Prostate gland (tissue), 2 donors: ENCODE data around the gene PRKAR1B. TPM values are rescaled to one million over a fixed set of nuclear protein-coding genes. Genes with fewer than 3 reads are reported as not detected.

Source experiments
- DNase-seq: peaks from one replicate; pipeline ENCODE4 v3.0.0-alpha.2; 2019; ENCODE audit warnings: low spot score
- H3K27ac ChIP-seq, 2 donors: fragments of 200-600 bp; sonication (generic); 2 replicates each; pipeline ENCODE4 v1.5.1; 2017 to 2019
- H3K27me3 ChIP-seq: fragments of 200-600 bp; sonication (generic); replicated peaks from 2 replicates; pipeline ENCODE4 v1.5.1; 2019; ENCODE audit not compliant: insufficient read depth
- H3K36me3 ChIP-seq, 2 donors: fragments of 200-600 bp; sonication (generic); 1 replicate in 1 of 2; 2 replicates in 1 of 2; pipeline versions ENCODE4 v1.5.1 to v1.8.1; 2017 to 2019
- H3K4me1 ChIP-seq: fragments of 200-600 bp; sonication (generic); replicated peaks from 2 replicates; pipeline ENCODE4 v1.5.1; 2019
- H3K4me3 ChIP-seq, 2 donors: fragments of 200-600 bp; sonication (generic); 2 replicates each; pipeline ENCODE4 v1.5.1; 2017 to 2019
- H3K9me3 ChIP-seq: fragments of 200-600 bp; sonication (generic); 2 replicates; pipeline ENCODE4 v1.5.1; 2017
- POLR2A ChIP-seq: fragments of 450-650 bp; IDR thresholded peaks from one replicate; pipeline ENCODE4 v1.6.1; 2016; ENCODE audit warnings: antibody characterized with exemption, mild to moderate bottlenecking
- POLR2AphosphoS5 ChIP-seq: sonication (generic); formaldehyde crosslinking; IDR thresholded peaks from one replicate; pipeline ENCODE4 v1.6.1; 2017; ENCODE audit warnings: antibody characterized with exemption
- WGBS: methylation state at CpG from one replicate; pipeline ENCODE4 v1.1.5; 2018; 5-methylcytosine and 5-hydroxymethylcytosine counted together
- intact Hi-C: fragments of 100-400 bp; cut with DNase I; formaldehyde crosslinking; loops from one replicate; pipeline ENCODE4 v1.14.2; 2022
- total RNA-seq, 2 donors: library from RNA; depleted of rRNA; stranded (reverse); fragments of >200 nt; gene quantifications; one replicate each; pipeline ENCODE4 v1.1.0, GENCODE V29; 2016
- TF ChIP-seq, protein P1 (sequence below), 4 experiments: fragments of 200-600 bp in 2 of 4; fragments of 450-650 bp in 2 of 4; sonication (generic) in 2 of 4; IDR thresholded peaks; 1 replicate in 3 of 4; 2 replicates in 1 of 4; pipeline ENCODE4 v1.5.1; 2016 to 2019; ENCODE audit warnings: antibody characterized with exemption in 4 of 4, mild to moderate bottlenecking in 2 of 4, moderate library complexity in 2 of 4

PRKAR1B gene
- total RNA-seq, 2 donors from 2014 or later: 20.2 to 44.8 TPM

DNA sequence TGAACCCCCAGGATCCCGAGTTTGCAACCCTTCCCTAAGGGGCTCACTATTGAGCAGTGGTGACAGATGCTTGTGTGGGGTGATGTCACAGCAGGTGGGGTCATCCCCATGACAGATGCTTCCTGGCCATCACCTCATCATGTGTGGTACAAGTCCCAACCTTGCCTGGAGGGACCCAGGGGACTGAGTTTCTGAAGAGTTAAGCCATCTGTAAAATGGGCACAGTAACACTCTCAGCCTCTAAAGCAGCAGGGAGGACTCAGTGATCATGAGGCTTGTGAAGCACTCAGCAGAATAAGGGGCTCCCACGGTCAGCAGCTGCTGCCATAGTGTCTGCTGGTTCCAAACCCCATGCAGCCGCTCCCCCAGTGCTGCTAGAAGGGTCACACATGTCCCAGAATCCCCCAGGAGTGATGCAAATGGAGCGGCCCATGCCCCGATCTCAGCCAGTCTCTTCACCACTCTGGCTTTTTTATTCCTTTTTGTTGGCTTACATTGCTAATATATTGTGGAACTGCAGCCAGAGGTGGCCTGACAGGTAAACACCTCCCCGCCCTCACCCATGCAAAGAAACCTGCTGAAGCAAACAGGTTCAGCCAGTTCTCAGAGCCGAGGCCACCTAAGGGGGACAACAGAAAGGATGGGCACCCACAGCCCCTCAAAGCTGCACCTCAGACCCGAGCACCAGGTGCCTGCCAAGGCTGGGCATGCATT is 105.4 kb downstream of the PRKAR1B start:
- DNase-seq: peak; percentile 90
- intact Hi-C loops: no loop called here
- H3K4me3 ChIP-seq: no peak overlapping the region
- no peaks in the 10 kb centered on the region for H3K27me3 ChIP-seq
- TF ChIP-seq POLR2A (peak; percentile 11), POLR2AphosphoS5 (peak; percentile 93)
- TF ChIP-seq, protein P1, sequence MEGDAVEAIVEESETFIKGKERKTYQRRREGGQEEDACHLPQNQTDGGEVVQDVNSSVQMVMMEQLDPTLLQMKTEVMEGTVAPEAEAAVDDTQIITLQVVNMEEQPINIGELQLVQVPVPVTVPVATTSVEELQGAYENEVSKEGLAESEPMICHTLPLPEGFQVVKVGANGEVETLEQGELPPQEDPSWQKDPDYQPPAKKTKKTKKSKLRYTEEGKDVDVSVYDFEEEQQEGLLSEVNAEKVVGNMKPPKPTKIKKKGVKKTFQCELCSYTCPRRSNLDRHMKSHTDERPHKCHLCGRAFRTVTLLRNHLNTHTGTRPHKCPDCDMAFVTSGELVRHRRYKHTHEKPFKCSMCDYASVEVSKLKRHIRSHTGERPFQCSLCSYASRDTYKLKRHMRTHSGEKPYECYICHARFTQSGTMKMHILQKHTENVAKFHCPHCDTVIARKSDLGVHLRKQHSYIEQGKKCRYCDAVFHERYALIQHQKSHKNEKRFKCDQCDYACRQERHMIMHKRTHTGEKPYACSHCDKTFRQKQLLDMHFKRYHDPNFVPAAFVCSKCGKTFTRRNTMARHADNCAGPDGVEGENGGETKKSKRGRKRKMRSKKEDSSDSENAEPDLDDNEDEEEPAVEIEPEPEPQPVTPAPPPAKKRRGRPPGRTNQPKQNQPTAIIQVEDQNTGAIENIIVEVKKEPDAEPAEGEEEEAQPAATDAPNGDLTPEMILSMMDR (IDR thresholded peaks at IDR 0.05): peak in 1 of 4 experiments; percentile 14
- WGBS: 36% methylated on average over 8 of the region's 8 CpGs
- H3K4me1 ChIP-seq: peaks cover 20% of the 10 kb centered on the region
- H3K27ac ChIP-seq: peak overlapping the region; percentile 61 to 81
- no peaks in the 10 kb centered on the region for H3K9me3 ChIP-seq
- H3K36me3 ChIP-seq: no peaks in the 10 kb centered on the region

DNA sequence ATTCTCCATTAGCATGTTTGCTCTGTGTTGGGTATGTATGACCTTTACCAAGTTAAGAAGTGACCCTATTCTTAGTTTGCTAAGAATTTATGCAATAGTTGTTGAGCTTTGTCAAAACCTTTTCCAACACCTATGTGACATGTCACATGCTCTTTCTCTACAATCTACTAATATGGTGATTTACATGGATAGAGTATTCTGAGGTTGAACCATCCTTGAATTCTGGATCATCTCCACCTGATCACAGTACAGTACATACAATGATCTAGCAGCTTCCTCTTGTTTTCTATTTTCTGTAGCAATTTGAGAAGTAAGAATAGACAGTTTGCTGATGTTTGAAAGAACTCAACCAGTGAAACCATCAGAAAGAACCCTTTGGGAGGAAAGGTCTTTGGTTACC is 106.2 kb downstream of the PRKAR1B start:
- Histone ChIP-seq H3K4me3 (no peak overlapping the region), H3K4me1 (peaks cover 20% of the 10 kb centered on the region), H3K27me3 (no peaks in the 10 kb centered on the region), H3K9me3 (no peaks in the 10 kb centered on the region), H3K36me3 (no peaks in the 10 kb centered on the region), H3K27ac (peak overlapping the region in 1 of 2 donors; percentile 81)
- TF ChIP-seq POLR2A (no peak), POLR2AphosphoS5 (no peak)
- TF ChIP-seq, protein P1 (IDR thresholded peaks at IDR 0.05): no peak
- no peak for DNase-seq
- intact Hi-C loops: no loop called here

DNA sequence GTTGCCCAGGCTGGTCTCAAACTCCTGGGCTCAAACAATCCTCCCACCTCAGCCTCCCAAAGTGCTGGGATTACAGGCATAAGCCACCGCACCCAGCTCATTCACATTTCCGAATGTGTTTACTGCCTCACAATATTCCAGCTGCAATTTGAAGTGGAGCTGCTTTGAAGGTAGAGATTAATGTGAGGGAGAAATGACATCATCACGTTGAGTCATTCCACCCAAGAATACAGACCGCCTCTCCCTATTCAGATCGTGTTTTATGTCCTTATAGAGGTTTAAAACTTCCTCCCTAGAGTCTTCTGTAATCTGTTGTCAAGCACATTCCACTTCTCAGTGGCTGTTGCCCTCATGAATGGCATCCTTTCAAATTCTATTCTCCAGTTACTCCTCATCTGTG is 107.0 kb downstream of the PRKAR1B start:
- Histone ChIP-seq H3K4me3 (no peak overlapping the region), H3K36me3 (no peaks in the 10 kb centered on the region), H3K27me3 (no peaks in the 10 kb centered on the region), H3K27ac (peak overlapping the region; percentile 58 to 81), H3K9me3 (no peaks in the 10 kb centered on the region), H3K4me1 (peaks cover 20% of the 10 kb centered on the region)
- intact Hi-C loops: no loop called here
- WGBS: 75% methylated on average over 5 of the region's 5 CpGs
- TF ChIP-seq POLR2AphosphoS5 (no peak), POLR2A (no peak)
- TF ChIP-seq, protein P1 (IDR thresholded peaks at IDR 0.05): no peak
- DNase-seq: no peak

DNA sequence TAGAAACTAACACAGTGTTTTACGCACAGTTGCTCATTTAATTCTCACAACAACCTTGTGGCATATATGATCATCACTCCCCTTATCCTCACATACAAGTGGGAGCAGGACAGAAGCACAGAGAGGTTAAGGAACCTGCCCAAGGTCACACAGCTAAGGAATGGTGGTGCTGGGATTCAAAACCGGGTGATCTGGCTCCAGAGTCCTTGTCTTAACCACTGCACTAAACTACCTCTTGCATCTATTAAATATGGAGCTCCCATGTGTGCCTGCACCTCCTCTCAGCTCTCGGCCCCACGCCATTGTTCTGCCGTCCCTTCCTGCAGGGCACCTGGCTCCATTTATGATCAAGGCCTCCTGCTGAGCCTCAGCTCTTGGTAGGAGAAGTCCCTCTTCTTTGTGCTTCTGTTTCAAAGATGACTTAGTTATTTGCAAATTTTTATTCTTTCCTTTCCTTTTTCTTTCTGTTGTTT is 107.7 kb downstream of the PRKAR1B start:
- DNase-seq: no peak
- intact Hi-C loops: no loop called here
- H3K4me3 ChIP-seq: no peak overlapping the region

More for the DNA sequence above, 107.7 kb downstream of the PRKAR1B start:
- H3K9me3 ChIP-seq: no peaks in the 10 kb centered on the region
- peak overlapping the region; percentile 58 to 81 for H3K27ac ChIP-seq
- peaks cover 20% of the 10 kb centered on the region for H3K4me1 ChIP-seq
- WGBS: 92% methylated on average over 5 of the region's 5 CpGs
- no peaks in the 10 kb centered on the region for H3K36me3 ChIP-seq
- H3K27me3 ChIP-seq: no peaks in the 10 kb centered on the region
- TF ChIP-seq POLR2AphosphoS5: no peak
- TF ChIP-seq POLR2A: no peak
- TF ChIP-seq, protein P1 (IDR thresholded peaks at IDR 0.05): no peak
